Measurements from ENCODE around the gene TOMM40L.

- no peak for TF ChIP-seq POLR2A (IDR thresholded peaks at IDR 0.05)
- TF ChIP-seq CTCF (IDR thresholded peaks at IDR 0.05): no peak
- no peak for TF ChIP-seq POLR2AphosphoS5 (IDR thresholded peaks at IDR 0.05)
Observed at GRCh38 chr1:161191971-161192370, 33.9 kb upstream of the TOMM40L start.

Measured in breast epithelium (tissue), 3 donors.